Endothelial cell of hepatic sinusoid (primary cell): Measurements from ENCODE around the gene LEFTY1.

Experiments
- in situ Hi-C: cut with HindIII; loops from 2 replicates; pipeline ENCODE4 v1.10.0; 2017; ENCODE audit warnings: low sequenced_read_pairs

LEFTY1 gene

DNA sequence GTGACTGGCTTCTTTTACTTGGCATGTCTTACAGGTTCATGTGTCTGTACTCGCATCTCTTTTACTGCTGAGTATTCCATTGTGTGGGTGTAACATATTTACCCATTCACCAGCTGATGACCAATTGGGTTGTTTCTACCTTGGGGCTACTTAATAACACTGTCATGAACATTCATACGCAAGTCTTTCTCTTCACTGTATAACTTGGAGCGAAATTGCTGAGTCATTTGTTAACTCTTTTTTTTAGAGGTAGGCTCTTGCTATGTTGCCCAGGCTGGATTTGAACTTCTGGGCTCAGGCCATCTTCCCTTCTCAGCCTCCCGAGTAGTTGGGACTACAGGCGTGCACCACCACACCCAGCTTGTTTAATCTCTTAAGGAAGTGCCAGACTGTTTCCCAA is 28.6 kb upstream of the LEFTY1 start:
- in situ Hi-C loops = no loop called here

DNA sequence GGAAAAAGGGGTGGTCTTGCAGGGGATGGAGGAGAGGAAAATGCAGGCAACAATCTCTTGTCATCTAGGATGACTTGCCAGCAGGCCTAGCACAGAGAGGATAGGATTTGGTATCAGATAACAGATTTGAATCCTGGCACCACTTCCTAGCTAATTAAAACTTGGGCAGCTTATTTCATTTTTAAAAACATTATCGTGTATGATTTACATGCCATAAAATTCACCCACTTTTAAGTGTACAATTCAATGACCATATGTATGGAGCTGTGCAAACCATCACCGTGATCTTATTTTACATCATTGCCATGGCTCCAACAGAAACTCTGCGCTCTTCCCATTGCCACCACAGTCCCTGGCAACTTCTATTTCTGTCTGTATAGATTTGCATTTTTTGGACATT is 28.2 kb upstream of the LEFTY1 start:
- in situ Hi-C loops = no loop called here

- in situ Hi-C loops = no loop called here
Observed at GRCh38 chr1:225915538-225915991, 26.6 kb upstream of the LEFTY1 start.

GRCh38 chr1:225914947-225915346 is 26.0 kb upstream of the LEFTY1 start:
- in situ Hi-C loops = loop anchor here (5.0 kb wide), 2 partner anchors 42 to 98 kb away; no protein-coding TSS in a partner anchor

- in situ Hi-C loops = loop anchor here (5.0 kb wide), 2 partner anchors 43 to 97 kb away; no protein-coding TSS in a partner anchor
Observed at GRCh38 chr1:225914391-225914790, 25.4 kb upstream of the LEFTY1 start.

GRCh38 chr1:225911191-225912130 is 22.5 kb upstream of the LEFTY1 start:
- in situ Hi-C loops = loop anchor here (5.0 kb wide), 2 partner anchors 46 to 94 kb away; no protein-coding TSS in a partner anchor

- in situ Hi-C loops = no loop called here
Observed at GRCh38 chr1:225909477-225909876, 20.5 kb upstream of the LEFTY1 start.

DNA sequence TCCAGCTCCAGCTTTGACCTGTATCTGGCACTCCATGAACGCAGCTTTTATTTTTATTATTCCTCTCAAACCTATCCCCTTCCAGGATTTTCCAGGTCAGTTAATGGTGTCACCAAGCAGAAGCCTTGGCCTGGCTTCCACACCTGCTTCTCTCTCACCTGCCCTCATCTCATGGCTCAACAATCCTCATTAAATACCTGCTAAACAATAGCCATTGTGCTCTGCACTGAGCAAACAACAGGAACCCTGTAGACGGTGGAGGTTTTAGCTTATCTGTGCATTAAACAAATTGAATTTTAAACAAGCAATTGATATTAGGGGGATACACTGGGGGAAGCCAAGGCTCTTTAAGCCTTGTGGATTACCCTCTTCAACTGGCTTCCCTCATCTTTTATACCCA is 19.8 kb upstream of the LEFTY1 start:
- in situ Hi-C loops = no loop called here

DNA sequence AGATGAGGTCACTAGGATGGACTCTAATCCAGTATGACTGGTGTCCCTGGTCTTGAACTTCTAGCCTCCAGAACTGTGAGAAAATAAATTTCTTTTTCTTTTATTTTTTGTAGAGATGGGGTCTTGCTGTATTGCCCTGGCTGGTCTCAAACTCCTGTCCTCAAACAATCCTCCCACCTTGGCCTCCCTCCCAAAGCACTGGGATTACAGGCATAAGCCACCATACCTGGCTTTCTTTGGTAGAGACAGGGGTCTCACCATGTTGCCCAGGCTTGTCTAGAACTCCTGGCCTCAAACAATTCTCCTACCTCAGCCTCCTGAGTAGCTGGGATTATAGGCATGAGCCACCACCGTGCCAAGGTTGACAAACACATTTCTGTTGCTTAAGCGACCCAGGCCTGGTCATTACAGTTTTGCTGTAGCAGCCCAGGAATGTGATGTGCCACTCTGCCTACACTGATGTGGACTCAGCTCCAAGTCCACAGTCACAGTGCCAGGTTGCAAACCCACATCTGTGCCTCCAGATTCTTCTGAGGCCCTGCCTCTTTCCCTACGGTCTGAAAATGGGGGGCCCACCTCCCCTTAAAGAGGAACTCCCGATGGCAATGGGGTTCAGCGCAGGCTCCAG is 19.2 kb upstream of the LEFTY1 start:
- in situ Hi-C loops = no loop called here

GRCh38 chr1:225907341-225907740 is 18.4 kb upstream of the LEFTY1 start:
- in situ Hi-C loops = no loop called here

- in situ Hi-C loops = no loop called here
Observed at GRCh38 chr1:225906467-225906866, 17.5 kb upstream of the LEFTY1 start.

GRCh38 chr1:225903623-225904022 is 14.7 kb upstream of the LEFTY1 start:
- in situ Hi-C loops = no loop called here

GRCh38 chr1:225899044-225899925 is 10.3 kb upstream of the LEFTY1 start:
- in situ Hi-C loops = no loop called here

DNA sequence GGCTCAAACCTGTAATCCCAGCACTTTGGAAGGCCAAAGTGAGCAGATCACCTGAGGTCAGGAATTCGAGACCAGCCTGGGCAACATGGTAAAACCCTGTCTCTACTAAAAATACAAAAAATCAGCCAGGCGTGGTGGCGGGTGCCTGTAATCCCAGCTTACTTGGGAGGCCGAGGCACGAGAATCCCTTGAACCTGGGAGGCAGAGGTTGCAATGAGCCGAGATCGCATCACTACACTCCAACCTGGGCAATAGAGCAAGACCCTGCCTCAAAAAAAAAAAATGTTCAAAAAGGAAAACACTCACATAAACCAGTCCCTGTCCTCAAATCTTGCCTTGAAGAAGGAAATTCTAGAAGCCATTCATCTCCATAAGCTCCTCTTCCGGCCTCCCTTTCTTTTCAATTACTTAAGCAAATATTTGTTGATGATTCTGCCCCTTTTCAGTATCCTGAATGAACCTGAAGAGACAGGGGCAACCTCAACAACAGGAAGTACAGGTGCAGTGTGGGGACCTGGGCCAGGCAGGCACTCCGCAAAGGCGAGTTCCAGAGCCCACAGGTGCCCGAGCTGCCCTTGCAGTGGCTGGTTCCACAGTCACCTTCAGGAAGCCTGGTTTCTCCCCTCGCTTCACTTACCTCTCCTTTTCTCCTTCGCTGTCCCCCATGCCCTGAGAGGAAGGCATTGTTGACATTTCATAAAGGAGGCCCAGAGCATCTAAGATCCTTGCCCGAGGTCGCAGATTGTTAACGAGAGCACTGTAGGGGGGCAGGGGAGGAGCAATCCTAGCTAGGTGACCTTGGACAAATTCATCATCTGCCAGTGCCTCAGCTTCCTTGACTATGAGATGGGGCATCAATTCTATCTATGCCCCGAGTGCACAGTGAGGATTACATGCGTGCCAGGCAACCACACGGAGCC is 8.9 kb upstream of the LEFTY1 start:
- in situ Hi-C loops = no loop called here

GRCh38 chr1:225896937-225897549 is 8.1 kb upstream of the LEFTY1 start:
- in situ Hi-C loops = no loop called here

GRCh38 chr1:225896494-225896893 is 7.5 kb upstream of the LEFTY1 start:
- in situ Hi-C loops = no loop called here

- in situ Hi-C loops = no loop called here
Observed at GRCh38 chr1:225892307-225892706, 3.4 kb upstream of the LEFTY1 start.

DNA sequence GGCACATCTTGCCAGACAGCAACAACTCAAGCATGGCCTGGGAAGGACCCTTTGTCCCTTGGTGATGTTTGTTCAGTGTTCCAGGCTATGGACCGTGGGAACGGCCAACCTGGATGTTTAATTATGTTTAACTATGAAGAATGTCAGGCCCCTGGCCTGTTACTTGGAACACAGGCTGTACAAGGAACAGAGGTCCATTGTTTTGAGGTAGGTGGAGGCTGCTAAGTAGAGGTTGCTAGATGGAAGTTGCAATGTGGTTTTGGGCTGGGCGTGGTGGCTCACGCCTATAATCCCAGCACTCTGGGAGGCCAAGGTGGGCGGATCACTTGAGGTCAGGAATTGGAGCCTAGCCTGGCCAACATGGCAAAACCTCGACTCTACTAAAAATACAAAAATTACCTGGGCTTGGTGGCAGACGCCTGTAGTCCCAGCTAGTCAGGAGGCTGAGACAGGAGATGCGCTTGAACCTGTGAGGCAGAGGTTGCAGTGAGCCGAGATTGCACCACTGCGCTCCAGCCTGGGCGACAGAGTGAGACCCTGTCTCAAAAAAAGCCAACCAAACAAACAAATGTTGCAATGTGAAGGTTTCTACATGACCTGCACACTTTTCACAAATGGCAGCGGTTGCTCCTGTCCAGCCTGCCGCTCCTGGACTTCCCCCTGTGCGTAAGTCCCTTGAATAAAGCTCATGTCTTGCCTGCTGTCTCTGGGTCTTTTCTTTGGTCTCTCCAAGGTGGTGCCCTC is 2.5 kb upstream of the LEFTY1 start:
- in situ Hi-C loops = no loop called here
